ENCODE measurements around the gene TCP11.

Gene TCP11

DNA sequence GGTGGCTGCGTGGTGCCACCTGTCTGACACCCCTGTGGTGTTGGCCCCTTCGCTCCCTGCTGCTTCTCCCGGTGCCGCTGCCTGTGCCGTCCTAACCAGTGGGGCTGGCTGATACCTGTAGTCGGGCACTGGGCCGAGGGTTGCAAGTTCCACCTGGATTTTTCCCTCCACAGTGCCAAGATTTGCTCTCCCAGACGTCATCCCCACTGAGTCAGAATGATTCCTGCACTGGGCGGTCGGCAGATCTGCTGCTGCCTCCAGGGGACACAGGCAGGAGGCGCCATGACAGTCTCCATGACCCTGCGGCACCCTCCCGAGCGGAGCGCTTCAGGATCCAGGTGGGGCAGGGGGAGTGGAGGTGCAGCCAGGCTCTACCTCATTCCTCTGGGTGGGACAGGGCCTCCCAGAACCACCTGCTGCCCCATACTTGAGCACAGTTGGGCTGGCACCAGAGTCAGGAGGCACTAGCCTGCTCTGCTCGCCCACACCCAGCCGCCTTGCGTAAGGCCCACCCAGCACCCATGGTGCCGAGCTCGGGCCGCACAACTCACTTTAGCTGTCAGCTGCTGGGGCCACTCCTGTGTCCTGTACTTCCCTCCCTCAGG lies 60.2 kb downstream of the TCP11 start:
- no peak for DNase-seq (ENCODE audit: low spot score)

DNA sequence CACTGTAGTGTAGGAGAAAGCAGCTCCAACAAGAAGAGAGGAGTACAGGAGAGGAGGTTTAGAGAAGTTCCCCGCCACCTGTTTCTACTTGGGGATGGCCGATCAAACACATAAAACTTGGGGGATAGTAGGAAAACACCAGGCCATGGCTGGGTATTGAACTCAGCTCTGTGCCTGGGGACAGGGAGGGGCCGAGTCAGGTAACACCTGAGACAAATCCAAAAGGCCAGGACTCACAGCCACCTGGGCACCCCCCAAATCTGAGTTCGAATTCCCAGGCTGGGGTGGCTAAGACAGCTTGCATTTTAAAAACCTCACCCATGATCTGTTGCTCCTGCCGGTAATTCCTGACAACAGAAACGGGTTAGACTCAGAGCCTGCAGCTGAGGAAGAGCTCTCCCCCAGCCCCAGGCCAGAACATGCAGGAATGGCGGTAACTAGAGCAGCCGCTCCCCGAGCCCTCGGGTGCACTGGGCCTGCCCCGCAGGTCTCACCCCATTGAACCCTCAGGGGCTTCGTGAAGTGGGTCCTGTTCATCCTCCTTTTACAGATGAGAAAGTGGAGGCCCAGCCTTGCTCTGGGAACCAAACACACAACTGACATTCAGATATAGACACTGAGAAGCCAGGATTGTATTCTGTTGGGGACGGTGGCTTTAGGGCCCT lies 61.0 kb downstream of the TCP11 start:
- DNase-seq (ENCODE audit: low spot score), result no peak

DNA sequence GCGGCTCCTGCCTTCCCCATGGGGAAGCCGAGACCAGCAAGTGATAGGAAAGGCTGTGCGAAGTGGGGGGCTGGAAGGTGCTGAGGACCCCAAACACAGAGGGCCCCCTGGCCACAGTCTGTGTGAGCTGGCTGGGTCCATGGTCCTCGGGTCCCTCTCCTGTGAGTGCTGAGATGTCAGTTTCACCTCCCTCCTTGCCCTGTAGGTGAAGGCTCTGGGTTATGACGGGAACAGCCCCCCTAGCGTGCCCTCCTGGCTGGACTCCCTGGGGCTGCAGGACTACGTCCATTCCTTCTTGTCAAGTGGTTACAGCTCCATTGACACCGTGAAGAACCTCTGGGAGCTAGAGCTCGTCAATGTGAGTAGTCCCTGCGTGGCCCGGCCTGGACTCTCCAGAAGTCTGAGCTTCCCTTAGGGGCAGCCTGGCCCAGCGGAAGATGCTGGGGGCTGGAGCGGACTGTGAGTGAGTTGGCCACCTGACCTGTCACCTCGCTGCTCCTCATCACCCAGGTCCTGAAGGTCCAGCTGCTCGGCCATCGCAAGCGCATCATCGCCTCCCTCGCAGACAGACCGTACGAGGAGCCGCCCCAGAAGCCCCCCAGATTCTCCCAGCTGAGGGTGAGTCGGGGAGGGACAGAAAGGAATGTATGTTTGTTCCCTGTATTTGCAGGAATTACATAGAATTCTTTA lies 61.7 kb downstream of the TCP11 start:
- no peak for DNase-seq (ENCODE audit: low spot score)

DNA sequence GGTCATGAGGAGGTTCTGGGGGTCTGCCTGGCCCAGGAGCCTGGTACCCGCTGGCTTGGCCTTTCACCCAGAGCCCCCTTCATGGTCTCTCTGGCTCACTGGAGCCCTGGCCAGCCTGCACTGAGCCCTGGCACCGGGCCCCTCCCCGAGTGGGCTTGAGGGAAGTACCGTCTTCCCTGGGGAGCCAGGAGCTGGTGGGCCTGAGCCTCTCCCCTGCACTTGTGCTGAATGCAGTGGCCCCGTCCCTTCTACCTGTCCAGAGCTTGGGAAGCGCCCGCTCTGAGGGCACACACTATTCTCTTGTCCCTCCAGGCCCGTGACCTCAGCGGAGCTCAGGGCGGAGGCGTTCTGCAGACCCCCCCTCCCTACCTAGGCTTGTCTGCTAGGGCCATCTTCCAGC lies 62.2 kb downstream of the TCP11 start:
- no peak for DNase-seq (ENCODE audit: low spot score)

DNA sequence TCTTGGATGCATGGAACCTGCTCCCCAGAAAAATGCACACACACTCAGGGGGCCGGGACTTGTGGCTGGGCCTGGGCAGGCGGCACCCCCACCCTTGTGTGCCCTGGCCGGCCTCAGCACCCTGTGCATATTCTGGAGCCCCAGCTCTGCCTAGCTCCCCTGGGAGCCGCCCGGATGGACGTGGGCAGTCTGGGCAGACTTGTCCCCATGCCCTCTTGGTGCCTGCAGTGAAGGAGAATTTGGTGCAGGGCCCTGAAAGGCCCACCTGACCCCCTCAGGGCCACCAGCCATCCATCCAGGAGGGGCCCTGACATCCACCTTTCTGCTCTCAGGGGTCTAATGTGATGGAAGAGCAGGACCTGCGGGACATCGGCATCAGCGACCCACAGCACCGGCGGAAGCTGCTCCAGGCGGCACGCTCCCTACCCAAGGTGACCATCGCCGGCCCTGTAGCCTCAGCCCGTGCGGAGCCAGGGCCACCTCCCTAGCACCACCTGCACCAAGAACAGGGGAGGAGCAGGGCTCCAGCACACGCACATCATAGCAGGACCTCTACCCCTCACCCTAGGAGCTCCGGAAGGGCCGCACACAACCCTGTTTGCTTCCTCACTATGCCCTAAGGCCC lies 62.8 kb downstream of the TCP11 start:
- no peak for DNase-seq (ENCODE audit: low spot score)

DNA sequence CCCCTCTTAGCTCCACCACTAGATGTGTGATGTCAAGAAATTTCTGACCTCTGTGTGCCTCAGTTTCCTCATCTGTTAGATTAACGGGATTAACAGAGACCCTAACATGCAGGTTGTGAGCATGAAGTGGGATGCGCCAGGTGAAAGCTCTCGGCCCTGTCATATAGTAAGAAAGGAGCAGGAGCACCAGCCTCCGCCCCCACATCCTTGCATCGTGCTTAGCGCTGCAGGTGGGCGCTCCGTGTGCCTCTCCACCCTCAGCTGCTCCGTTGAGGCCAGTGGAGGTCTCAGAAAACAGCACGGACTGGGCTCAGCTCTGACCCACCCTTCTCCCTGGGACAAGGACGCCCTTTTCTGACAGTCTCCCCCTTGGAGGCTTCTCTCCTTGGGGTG lies 63.4 kb downstream of the TCP11 start:
- DNase-seq (ENCODE audit: low spot score), result no peak

DNA sequence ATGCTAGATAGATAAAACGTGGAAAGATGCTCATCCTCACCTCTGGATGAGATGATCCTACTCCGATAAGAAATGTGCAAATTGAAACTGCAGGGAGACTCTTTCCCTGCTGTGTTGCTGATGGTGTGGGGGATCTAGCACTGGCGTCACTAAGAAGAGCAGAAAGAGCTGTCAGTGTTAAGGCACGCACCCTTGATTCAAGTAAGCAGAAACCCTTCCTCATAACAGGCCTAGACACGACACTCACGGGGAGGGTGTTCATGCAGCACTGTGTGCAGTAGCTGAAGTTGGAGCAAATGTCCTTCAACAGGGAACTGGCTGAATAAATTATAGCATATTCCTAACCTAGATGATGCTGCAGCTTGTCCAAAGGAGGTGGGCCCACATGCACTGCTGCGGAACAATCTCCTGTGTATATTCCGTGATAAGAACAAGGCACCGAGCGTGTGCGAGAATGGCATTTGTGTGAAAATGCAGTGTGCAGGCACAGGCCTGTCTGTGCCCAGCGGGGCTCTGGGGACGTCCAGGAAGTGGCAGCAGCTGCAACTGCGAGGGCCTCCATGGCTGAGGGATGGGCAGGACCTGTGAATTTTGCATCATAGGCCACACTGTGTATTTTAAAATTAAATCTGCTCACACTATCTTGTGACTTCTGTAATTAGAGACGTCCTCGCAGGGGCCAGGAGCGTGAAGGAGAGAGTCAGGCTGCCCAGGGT lies 64.0 kb downstream of the TCP11 start:
- DNase-seq (ENCODE audit: low spot score), result no peak

DNA sequence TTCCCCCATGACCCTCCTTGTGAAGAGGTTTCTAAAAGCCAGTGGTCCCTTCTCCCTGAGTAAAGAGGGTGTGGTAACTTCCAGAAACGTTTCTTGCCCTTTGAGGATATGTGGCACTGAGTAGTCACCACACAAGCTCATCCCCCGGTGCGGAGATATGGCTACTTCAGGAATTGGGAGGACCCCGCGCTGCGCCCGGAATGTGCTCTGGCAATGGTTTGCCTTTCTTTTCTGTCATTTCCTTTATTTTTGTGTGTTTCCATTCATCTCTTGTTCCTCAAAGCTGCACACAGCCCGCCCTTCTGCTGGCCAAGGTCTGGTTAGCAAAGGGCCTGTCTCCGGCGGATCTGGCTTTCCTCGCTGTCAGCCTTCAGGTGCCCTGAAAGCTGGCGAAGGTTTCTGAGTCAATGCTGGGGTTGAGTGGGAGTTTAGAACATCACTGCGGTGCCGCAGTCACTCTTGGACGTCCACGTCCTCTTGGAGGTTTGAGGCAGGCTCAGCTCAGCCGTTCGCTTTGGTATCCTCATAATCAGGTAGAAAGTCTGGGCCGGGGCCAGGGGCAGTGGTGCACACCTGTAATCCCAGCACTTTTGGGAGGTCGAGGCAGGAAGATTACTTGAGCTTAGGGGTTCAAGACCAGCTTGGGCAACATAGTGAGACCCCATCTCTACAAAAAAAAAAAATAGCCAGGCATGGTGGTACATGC lies 67.2 kb downstream of the TCP11 start:
- no peak for DNase-seq (ENCODE audit: low spot score)

DNA sequence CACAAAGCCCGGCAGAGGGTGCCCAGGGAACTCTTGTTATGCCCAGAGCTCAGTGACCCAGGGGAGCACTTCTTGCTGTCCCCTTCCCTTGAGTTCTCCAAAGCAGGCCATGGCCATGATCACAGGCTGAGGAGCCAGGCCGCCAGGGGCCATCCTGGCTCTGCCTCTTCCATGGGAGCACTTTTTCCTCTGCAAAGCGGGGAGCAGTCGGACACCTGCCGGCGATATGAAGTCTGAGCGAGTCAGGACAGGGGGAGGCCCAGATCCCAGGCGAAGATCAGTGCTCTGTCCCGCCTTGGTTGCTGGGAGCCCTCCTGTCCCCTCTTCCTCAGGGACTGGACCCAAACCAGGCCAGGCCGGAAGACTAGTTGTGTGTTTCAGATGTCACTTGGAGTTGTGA lies 67.9 kb downstream of the TCP11 start:
- DNase-seq (ENCODE audit: low spot score), result no peak

DNA sequence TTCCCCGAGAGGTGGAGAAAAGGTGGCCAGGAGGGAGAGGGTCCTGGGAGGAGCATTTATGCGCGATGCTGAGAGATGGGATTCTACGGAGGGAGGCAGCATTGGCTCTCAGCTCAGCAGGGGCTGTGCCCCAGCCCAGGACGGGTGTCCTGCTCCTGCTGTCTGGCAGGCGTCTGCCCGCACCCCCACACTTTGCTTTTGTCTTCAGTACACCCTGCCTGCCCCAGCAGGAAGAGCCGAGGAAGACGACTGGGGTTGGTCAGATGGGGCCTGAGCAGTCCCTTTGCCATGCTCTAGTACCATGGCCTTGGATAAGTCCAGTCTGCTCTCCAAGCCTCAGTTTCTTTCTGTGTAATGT lies 68.5 kb downstream of the TCP11 start:
- DNase-seq (ENCODE audit: low spot score), result no peak

DNA sequence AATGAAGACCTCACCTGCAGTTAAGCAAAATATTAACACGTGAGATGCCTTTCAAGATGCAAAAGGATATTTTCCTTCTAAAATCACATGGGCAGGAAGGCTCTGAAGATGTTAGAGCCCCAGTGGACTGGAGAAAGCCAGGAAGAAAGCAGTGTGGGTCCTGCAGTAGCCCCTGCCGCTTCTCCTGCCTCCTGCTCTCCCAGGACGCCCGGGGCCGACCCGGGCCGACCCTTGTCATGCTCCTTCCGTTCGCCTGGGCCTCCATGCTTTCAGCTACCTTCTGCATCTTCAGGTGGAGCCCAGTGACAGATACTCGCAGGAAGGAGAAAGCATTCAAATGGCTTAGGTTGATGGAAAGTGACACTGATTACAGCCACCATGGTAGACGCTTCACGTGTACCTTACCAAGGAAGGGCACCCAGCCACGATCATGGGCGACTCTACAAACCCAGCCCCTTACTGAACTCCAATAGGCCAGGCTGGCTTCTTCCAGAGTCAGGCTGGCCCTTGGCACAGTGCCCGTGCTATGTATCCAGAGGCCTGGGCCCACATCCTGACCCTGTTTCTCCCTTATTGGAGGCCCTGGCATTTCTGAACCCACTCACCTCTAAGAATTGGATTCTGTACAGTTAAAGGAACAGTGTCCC lies 69.0 kb downstream of the TCP11 start:
- no peak for DNase-seq (ENCODE audit: low spot score)

DNA sequence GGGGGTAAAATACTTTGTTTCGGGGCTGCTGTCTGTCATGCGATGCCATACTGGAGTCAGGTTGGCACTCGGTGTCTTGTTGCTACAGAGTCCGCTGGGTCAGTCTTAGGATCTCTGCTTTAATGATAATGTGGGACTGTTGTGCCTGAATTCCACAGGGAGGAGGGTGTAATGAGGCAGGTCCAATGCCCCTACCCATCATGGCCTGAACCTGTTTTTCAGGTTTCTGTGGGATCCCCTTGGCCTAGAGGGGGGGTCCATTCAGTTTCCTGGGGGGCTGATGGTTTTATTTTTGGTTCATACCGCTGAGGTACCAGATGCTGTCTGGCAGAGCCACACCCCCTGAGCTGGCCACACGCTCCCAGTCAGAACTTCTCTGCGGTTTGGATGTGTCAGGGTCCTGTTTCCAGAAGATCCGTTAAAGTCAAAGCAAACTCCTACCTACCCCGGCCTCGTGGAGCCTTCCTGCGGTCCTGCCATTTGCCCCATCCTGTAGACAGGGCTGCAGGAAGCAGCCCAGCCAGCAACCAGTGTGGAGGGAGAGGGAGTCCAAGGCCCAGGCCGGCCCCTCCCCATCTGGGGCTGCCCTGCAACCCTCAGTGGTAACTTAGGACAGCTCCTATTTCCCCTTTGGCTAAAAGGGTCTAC lies 69.7 kb downstream of the TCP11 start:
- DNase-seq (ENCODE audit: low spot score), result no peak

DNA sequence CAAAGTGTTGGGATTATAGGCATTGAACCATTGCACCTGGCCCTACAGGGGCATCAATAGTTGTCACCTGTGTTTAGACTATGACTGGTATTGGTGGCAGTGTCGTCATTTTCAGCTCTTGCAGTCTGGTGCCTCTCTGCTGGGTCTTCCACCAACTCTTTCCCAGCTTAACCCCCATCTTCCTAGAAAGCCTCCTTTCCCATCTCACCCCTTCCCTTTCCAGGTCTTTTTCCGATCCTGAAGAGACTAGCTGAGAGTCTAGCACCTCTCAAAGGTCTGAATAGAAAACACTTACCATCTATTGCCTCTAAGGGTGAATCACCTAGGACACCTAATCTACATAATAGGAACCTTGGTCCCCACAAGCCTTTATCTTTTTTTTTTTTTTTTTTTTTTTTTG lies 71.0 kb downstream of the TCP11 start:
- no peak for DNase-seq (ENCODE audit: low spot score)

DNA sequence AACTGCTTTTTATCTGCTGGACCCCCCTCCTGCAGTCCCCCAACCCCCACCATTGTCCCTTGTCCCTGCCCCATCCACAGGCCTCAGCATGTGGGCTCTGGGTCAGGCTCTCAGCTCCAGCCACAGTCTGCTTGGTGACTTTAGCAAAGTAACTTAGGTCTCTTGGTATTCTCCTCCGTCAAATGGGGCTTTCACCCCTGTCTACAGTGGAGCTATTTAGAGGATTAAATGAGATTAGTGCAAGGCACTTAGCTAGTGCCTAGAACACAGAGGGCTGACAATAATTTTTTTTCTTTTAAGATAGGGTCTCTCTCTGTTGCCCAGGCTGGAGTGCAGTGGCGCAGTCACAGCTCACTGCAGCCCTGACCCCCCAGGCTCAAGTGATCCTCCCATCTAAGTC lies 71.9 kb downstream of the TCP11 start:
- no peak for DNase-seq (ENCODE audit: low spot score)

DNA sequence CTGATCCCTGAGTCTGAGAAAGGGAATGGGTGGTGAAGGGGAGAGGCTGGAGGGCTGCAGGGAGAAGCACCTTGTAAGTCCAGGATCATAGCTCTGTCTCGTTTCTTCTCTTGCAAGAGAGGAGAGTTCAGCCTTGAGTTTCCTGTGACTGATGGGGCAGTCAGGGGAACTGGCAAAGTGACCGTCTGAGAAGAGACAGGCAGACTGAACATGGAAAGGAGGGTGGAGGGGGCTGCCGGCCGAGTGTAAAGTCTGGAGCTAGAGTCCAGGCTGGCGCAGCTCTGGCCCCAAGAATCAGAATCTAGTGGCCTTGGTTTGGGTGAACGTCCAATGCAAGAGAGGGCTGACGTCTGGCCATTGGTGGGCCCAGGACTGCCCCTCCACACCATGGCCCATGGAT lies 72.5 kb downstream of the TCP11 start:
- DNase-seq (ENCODE audit: low spot score), result no peak

DNA sequence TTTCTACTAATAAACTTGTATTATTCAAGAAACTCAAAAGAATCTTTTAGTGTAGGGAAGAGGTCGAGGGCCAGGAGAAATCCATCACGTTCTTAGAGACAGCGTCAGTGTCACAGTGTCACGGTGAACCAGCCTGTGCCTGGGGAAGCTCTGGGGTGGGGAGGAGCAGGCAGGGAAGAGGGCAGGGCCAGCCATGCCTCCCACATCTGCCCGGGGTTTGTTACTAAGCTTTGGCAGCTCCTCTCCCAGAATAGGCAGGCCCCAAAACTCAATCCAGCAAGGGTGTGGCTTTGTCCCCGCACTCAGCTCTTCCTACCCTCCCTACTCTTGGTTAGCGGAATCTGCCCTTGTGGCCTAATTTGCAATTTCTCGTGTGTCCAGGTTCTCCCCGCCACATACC lies 72.9 kb downstream of the TCP11 start:
- DNase-seq (ENCODE audit: low spot score), result no peak
